Colonic mucosa (tissue), 4 donors: ENCODE results near the gene TRA2A. TPM values are rescaled to one million over a fixed set of nuclear protein-coding genes. Genes with fewer than 3 reads are reported as not detected.
"Not testable (repeated sequence)": the region's sequence is repeated elsewhere in the genome, so short reads cannot be mapped to it uniquely, and the experiment has no call there.

Experiments used
- DNase-seq: peaks from one replicate; pipeline ENCODE4 v3.0.0-alpha.2; 2020
- H3K27ac ChIP-seq: fragments of 200-600 bp; one replicate; pipeline ENCODE4 v1.8.0; 2021
- H3K27me3 ChIP-seq: fragments of 200-600 bp; one replicate; pipeline ENCODE4 v1.8.0; 2021
- H3K36me3 ChIP-seq: fragments of 200-600 bp; one replicate; pipeline ENCODE4 v1.8.0; 2021
- H3K4me1 ChIP-seq: fragments of 200-600 bp; one replicate; pipeline ENCODE4 v1.8.0; 2021; ENCODE audit warnings: mild to moderate bottlenecking
- H3K4me3 ChIP-seq: fragments of 200-600 bp; one replicate; pipeline ENCODE4 v1.8.0; 2021
- H3K9ac ChIP-seq, 2 donors: one replicate each; pipeline ENCODE4 v1.7.0; 2013; ENCODE audit warnings: control low read depth in 2 of 2, low read depth in 2 of 2, low read length in 2 of 2
- H3K9me3 ChIP-seq: fragments of 200-600 bp; one replicate; pipeline ENCODE4 v1.8.0; 2021
- intact Hi-C: fragments of 100-400 bp; cut with DNase I; formaldehyde crosslinking; loops from one replicate; pipeline ENCODE4 v1.14.1; 2022
- total RNA-seq, 2 donors: library from RNA; stranded (reverse); fragmentation: NEBNext Ultra II Directional in 1 of 2; extraction: Animal tissue kit (Norgen Biotek cat#: 25700) in 1 of 2; gene quantifications; one replicate each; pipeline ENCODE4 v1.2.1, GENCODE V29; 2021
- TF ChIP-seq, protein P1 (sequence below): fragments of 200-600 bp; IDR thresholded peaks from one replicate; pipeline ENCODE4 v1.8.0; 2022; ENCODE audit warnings: antibody characterized with exemption, mild to moderate bottlenecking
- donor health status: healthy.
- donor health status: DM: no; HTN: no; CAD: no.
- donor health status: DM: no; HTN: no; CAD: no.

Gene TRA2A
- total RNA-seq, 2 donors from 2014 or later, result 73.2 to 83.3 TPM

DNA sequence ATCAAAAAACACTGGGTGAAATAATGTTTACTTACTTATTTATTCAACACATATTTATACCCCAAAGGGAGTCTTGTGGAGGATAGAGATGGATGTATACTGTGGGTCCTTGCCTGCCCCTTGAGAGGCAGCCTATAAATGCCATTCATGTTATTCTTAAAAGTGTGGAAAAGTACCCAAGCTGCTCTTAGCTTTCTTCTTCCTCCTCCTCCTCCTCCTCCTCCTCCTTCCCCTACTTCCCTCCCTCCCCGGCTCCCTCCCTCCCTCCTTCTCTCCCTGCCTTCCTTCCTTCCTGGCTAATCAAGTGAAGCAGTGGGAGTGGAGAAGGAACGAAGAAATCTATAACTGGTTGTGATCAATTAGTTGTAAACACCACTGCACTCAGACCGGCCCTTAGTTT is 40.3 kb downstream of the TRA2A start:
- TF ChIP-seq, protein P1, sequence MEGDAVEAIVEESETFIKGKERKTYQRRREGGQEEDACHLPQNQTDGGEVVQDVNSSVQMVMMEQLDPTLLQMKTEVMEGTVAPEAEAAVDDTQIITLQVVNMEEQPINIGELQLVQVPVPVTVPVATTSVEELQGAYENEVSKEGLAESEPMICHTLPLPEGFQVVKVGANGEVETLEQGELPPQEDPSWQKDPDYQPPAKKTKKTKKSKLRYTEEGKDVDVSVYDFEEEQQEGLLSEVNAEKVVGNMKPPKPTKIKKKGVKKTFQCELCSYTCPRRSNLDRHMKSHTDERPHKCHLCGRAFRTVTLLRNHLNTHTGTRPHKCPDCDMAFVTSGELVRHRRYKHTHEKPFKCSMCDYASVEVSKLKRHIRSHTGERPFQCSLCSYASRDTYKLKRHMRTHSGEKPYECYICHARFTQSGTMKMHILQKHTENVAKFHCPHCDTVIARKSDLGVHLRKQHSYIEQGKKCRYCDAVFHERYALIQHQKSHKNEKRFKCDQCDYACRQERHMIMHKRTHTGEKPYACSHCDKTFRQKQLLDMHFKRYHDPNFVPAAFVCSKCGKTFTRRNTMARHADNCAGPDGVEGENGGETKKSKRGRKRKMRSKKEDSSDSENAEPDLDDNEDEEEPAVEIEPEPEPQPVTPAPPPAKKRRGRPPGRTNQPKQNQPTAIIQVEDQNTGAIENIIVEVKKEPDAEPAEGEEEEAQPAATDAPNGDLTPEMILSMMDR, result no peak
- Histone ChIP-seq H3K9me3 (no peaks in the 10 kb centered on the region), H3K27ac (no peak overlapping the region), H3K27me3 (no peaks in the 10 kb centered on the region), H3K4me1 (no peaks in the 10 kb centered on the region), H3K36me3 (no peaks in the 10 kb centered on the region), H3K4me3 (no peak overlapping the region), H3K9ac (no peak overlapping the region)
- DNase-seq, result no peak
- intact Hi-C loops, result no loop called here

DNA sequence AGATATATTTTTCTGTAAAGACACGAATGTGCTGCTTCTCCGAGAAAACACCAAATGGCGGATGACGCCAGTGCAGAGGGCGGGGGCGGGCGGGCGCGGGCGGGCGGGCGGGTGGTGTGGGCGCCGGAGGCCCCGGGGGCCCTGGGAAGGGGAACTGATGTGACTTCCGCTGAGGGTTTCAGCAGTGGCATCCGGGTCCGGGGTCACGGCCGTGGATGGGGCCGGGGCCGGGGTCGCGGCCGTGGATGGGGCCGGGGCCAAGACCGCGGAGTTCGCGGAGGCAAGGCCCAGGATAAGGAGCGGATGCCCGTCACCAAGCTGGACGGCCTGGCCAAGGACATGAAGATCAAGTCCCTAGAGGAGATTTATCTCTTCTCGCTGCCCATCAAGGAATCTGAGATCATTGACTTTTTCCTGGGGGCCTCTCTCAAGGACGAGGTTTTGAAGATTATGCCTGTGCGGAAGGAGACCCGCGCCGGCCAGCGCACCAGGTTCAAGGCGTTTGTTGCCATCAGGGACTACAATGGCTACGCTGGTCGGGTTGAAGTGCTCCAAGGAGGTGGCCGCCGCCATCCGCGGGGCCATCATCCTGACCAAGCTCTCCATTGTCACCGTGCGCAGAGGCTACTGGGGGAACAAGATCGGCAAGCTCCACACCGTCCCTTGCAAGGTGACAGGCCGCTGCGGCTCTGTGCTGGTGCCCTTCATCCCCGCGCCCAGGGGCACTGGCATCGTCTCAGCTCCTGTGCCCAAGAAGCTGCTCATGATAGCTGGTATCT is 41.2 kb downstream of the TRA2A start:
- Histone ChIP-seq H3K36me3 (no peaks in the 10 kb centered on the region), H3K9me3 (no peaks in the 10 kb centered on the region), H3K27me3 (no peaks in the 10 kb centered on the region), H3K9ac (no peak overlapping the region), H3K27ac (no peak overlapping the region), H3K4me3 (peak overlapping the region; percentile 33), H3K4me1 (no peaks in the 10 kb centered on the region)
- intact Hi-C loops, result no loop called here
- TF ChIP-seq, protein P1, result no peak
- DNase-seq, result peak; percentile 32

DNA sequence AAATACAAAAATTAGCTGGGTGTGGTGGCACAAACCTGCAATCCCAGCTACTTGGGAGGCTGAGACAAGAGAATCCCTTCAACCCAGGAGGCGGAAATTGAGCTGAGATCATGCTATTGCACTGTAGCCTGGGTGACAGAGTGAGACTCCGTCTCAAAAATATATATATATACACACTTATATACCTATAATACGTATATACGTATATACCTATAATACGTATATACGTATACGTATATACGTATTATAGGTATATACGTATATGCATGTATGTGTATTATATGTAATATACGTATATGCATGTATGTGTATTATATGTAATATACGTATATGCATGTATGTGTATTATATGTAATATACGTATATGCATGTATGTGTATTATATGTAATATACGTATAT is 43.1 kb downstream of the TRA2A start:
- intact Hi-C loops, H3K27ac ChIP-seq, H3K4me3 ChIP-seq, H3K36me3 ChIP-seq, H3K9ac ChIP-seq, DNase-seq, H3K4me1 ChIP-seq, H3K27me3 ChIP-seq, H3K9me3 ChIP-seq: not testable (repeated sequence)

DNA sequence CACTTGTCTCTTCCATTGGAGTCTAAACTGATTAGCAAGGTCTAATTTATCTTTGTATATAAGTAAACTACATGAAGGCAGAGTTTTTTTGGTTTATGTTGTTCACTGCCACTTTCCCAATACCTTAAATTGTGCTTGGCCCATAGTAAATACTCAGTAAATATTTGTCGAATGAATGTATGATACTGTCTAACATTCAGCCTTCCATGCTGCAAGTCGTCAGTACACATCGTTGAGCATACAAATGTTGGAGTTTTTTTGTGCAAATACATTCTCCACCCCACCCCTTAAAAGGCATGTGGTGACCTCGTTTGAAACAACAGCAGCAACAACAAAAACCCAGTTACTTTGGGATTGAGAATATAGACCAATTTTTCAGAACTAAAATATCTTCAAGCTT is 44.1 kb downstream of the TRA2A start:
- Histone ChIP-seq H3K4me3 (no peak overlapping the region), H3K27ac (no peak overlapping the region), H3K27me3 (no peaks in the 10 kb centered on the region), H3K9ac (no peak overlapping the region), H3K4me1 (no peaks in the 10 kb centered on the region), H3K36me3 (no peaks in the 10 kb centered on the region), H3K9me3 (no peaks in the 10 kb centered on the region)
- DNase-seq, result no peak
- TF ChIP-seq, protein P1, result no peak
- intact Hi-C loops, result no loop called here

DNA sequence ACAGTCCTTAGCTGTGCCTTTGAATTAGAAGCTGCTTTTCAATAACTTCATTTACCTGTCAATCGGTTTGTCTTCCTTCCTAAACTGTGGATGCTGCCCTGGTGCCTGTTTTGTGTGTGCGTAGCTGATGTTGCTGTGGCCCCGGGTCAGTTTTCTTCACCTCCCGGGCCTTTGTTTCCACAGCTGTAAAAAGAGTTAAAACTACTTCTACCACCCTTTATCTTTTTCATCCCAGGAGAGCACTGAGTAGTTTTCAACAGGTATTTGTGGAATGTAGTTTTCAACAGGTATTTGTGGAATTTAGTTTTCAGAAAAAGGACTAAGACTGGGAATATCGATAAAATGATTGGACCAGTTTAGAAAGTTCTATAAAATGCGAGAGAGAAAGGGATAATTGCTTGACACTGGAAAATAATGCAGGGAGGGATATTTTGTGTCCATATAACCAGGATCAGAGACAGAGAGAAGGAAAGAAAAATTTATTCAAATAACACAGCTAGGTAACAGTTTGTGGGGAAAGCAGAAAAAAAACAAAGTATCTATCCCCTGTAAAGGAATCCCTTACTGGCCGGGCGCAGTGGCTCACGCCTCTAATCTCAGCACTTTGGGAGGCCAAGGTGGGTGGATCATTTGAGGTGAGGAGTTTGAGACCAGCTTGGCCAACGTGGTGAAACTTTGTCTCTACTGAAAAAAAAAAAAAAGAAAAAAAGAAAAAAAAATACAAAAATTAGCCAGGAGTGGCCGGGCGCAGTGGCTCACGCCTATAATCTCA is 45.6 kb downstream of the TRA2A start:
- H3K4me3 ChIP-seq, result no peak overlapping the region
- no peak for DNase-seq
- H3K36me3 ChIP-seq, result no peaks in the 10 kb centered on the region
- no peaks in the 10 kb centered on the region for H3K4me1 ChIP-seq
- no peak overlapping the region for H3K9ac ChIP-seq
- TF ChIP-seq, protein P1, result no peak
- intact Hi-C loops, result no loop called here
- H3K9me3 ChIP-seq, result no peaks in the 10 kb centered on the region
- no peaks in the 10 kb centered on the region for H3K27me3 ChIP-seq
- H3K27ac ChIP-seq, result no peak overlapping the region

DNA sequence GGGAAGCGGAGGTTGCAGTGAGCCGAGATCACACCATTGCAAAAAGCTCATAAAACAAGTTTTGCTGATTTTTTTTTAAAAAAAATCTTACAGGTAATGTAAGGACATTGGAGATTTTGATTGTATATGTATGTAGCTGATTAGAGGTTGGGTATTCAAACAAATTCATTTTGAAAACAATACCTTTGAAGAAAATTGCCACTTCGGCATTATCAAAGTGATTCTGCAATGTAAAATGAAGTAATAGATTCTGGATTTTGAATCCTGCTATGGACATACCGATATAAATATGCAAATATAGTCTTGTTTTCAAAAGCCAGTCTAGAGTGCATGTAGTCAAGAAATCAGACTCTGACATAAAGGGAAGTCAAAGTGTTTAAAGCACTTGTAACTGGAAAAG is 49.1 kb downstream of the TRA2A start:
- Histone ChIP-seq H3K9me3 (no peaks in the 10 kb centered on the region), H3K36me3 (no peaks in the 10 kb centered on the region), H3K27me3 (peaks cover 18% of the 10 kb centered on the region), H3K9ac (no peak overlapping the region), H3K4me3 (no peak overlapping the region), H3K27ac (no peak overlapping the region), H3K4me1 (no peaks in the 10 kb centered on the region)
- intact Hi-C loops, result no loop called here
- TF ChIP-seq, protein P1, result no peak
- no peak for DNase-seq
